ENCODE results near the gene RFTN2.

RFTN2 gene

GRCh38 chr2:197548582-197548981 is 126.8 kb downstream of the RFTN2 start:
- DNase-seq (ENCODE audit: low read depth) = no peak

DNA sequence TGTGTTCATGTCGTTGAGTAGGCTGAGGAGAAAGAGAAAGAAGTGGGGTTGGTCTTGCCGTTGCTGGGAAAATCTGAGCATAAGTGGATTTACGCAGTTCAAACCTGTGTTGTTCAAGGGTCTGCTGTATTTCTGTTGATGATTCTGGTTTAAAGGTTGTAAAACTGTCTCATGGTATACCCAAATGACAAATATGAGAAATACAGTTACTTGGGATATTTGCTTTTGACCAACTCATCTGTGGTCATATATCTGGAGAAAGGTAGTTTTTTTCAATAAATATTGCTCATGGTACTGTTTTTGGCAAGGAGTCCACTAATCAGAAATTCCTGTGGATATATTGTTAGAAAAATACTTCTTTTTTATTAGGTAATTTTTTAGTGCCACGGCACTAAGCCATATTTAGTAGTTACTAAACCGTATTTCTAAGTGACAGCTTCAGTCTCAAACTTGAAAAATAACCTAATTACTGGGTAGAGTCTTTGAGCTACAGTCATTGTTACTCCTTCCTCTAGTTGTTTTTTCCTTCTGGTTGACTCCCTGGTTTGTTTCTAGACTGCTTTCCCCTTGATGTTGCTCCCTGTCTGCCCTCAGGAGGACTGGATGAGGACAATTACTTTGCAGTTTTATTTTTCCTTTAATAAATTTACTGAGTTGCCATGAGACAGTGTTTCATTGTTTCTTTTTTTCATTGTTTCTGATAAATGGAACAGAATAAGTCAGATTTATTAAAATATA is 128.1 kb downstream of the RFTN2 start:
- DNase-seq (ENCODE audit: low read depth) = no peak

DNA sequence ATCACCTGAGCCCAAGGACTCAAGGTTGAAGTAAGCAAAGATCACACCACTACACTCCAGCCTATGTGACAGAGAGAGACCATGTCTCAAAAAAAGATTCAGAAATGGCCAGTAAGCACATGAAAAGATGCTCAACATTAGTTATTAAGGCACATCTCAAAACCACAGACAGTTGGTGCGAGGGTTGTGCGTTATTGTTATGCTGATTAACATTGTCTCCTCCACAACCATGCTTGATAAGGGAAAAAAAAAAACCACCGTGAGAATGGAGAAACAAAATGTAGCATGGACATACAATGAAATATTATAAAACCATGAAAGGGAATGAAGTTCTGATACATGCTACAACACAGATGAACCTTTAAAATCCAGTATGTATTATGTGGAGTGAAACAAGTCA is 132.2 kb downstream of the RFTN2 start:
- DNase-seq (ENCODE audit: low read depth) = no peak

DNA sequence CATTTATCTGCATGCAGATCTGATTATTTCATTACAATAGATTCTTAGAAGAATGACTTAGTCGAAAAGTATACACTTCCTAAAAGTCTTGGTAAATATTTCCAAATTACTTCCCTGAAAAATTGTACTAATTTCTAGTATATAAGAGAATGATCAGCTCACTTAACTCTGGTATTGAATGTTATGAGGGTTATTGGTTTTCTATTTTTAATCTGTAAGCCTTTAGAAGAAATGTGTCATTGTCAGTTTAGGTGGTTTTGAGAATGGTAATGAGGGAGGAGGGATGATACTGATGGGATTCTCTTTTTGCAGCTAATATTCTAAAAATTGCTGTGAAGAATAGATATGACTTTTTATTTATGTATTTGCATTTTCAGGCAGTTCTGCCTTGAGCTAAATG is 135.7 kb downstream of the RFTN2 start:
- DNase-seq (ENCODE audit: low read depth) = no peak

GRCh38 chr2:197538412-197538811 is 137.0 kb downstream of the RFTN2 start:
- DNase-seq (ENCODE audit: low read depth) = peak; percentile 43

All from iris pigment epithelial cell (primary cell).